HL-60 (cell line): ENCODE data around the gene DCAF7.

ENCODE experiments used
- POLR2AphosphoS5 ChIP-seq: IDR thresholded peaks from 2 replicates; pipeline ENCODE4 v1.6.1; 2012; ENCODE audit warnings: low read depth
- TF ChIP-seq, protein P1 (sequence below): IDR thresholded peaks from one replicate; pipeline ENCODE4 v1.5.1; 2011; ENCODE audit warnings: low read length, control low read depth, inconsistent platforms; ENCODE audit not compliant: insufficient read depth

GRCh38 chr17:63610854-63611253 is 60.6 kb downstream of the DCAF7 start:
- TF ChIP-seq, protein P1, sequence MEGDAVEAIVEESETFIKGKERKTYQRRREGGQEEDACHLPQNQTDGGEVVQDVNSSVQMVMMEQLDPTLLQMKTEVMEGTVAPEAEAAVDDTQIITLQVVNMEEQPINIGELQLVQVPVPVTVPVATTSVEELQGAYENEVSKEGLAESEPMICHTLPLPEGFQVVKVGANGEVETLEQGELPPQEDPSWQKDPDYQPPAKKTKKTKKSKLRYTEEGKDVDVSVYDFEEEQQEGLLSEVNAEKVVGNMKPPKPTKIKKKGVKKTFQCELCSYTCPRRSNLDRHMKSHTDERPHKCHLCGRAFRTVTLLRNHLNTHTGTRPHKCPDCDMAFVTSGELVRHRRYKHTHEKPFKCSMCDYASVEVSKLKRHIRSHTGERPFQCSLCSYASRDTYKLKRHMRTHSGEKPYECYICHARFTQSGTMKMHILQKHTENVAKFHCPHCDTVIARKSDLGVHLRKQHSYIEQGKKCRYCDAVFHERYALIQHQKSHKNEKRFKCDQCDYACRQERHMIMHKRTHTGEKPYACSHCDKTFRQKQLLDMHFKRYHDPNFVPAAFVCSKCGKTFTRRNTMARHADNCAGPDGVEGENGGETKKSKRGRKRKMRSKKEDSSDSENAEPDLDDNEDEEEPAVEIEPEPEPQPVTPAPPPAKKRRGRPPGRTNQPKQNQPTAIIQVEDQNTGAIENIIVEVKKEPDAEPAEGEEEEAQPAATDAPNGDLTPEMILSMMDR, result no peak
- TF ChIP-seq POLR2AphosphoS5, result no peak
